ENCODE results near the gene ZNF652. TPM values are rescaled to one million over a fixed set of nuclear protein-coding genes. Genes with fewer than 3 reads are reported as not detected.

Gene ZNF652
- total RNA-seq, 1 donor from 2014 or later, result 26.8 TPM

DNA sequence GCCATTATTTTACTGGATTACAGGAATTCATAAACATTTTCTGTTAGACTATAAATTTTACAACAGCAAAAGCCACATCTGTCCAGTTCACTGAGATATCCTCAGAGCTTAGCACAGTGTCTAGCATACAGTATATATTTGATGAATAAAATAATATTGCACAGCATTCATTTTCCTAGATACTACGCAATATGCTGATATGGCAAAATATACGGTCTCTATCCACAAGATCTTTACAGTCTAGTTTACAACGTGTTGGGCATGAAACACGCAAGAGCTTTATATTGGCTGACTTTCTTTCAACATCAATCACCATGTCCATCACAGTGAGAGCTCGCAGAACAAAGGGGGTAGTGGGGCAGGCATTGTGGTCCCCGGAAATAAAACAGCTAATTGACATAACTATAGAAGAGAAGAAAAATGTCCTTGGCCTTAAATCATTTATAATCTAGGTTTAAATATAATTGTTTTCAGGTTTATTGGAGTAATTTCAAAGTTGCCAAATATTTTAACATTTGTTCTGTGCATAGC lies 43.5 kb downstream of the ZNF652 start:
- no peak overlapping the region for H2AFZ ChIP-seq (ENCODE audit: low read depth, low read length)
- no peak for TF ChIP-seq EZH2 (IDR thresholded peaks at IDR 0.05; ENCODE audit: insufficient read depth, low read length)
- TF ChIP-seq CTCF (IDR thresholded peaks at IDR 0.05; ENCODE audit: insufficient read depth, low read depth, low read length), result no peak
- Mint-ChIP-seq H3K9me3 (ENCODE audit: unreplicated experiment) (no peaks in the 10 kb centered on the region), H3K4me1 (ENCODE audit: low read depth, unreplicated experiment) (peaks cover 6% of the 10 kb centered on the region), H3K27me3 (ENCODE audit: low read depth, unreplicated experiment) (no peaks in the 10 kb centered on the region), H3K36me3 (ENCODE audit: low read depth, unreplicated experiment) (peaks cover 3% of the 10 kb centered on the region), H3K27ac (ENCODE audit: unreplicated experiment) (no peak overlapping the region), H3K4me3 (ENCODE audit: unreplicated experiment) (no peak overlapping the region)
- H4K20me1 ChIP-seq (ENCODE audit: insufficient read depth, low read length), result peaks cover 19% of the 10 kb centered on the region
- no peak overlapping the region for H3K27ac ChIP-seq (ENCODE audit: low read depth, low read length)
- peaks cover 12% of the 10 kb centered on the region for H3K79me2 ChIP-seq (ENCODE audit: insufficient read depth, low read length)
- no peaks in the 10 kb centered on the region for H3K27me3 ChIP-seq (ENCODE audit: insufficient read depth, low read length)
- H3K4me1 ChIP-seq (ENCODE audit: insufficient read depth, low read length), result peaks cover 8% of the 10 kb centered on the region
- H3K9me3 ChIP-seq (ENCODE audit: insufficient read depth, low read depth, low read length), result no peaks in the 10 kb centered on the region
- H3K4me2 ChIP-seq (ENCODE audit: low read length), result no peak overlapping the region
- H3K36me3 ChIP-seq (ENCODE audit: insufficient read depth, low read length), result peaks cover 2% of the 10 kb centered on the region
- no peak for FAIRE-seq
- no peak overlapping the region for H3K4me3 ChIP-seq (ENCODE audit: insufficient read depth, low read depth, low read length)
- DNase-seq (ENCODE audit: low read depth), result no peak
- H3K9ac ChIP-seq (ENCODE audit: low read length), result no peak overlapping the region

- FAIRE-seq, result no peak
Measured at GRCh38 chr17:49316889-49317675, 45.0 kb downstream of the ZNF652 start.

More at GRCh38 chr17:49316889-49317675, 45.0 kb downstream of the ZNF652 start:
- TF ChIP-seq EZH2 (IDR thresholded peaks at IDR 0.05; ENCODE audit: insufficient read depth, low read length) (no peak), CTCF (IDR thresholded peaks at IDR 0.05; ENCODE audit: insufficient read depth, low read depth, low read length) (no peak)
- no peaks in the 10 kb centered on the region for H3K27me3 ChIP-seq (ENCODE audit: insufficient read depth, low read length)
- H3K79me2 ChIP-seq (ENCODE audit: insufficient read depth, low read length), result peaks cover 10% of the 10 kb centered on the region
- H3K4me1 ChIP-seq (ENCODE audit: insufficient read depth, low read length), result peaks cover 8% of the 10 kb centered on the region
- Mint-ChIP-seq H3K27me3 (ENCODE audit: low read depth, unreplicated experiment) (no peaks in the 10 kb centered on the region), H3K36me3 (ENCODE audit: low read depth, unreplicated experiment) (no peaks in the 10 kb centered on the region), H3K4me1 (ENCODE audit: low read depth, unreplicated experiment) (peaks cover 6% of the 10 kb centered on the region), H3K27ac (ENCODE audit: unreplicated experiment) (no peak overlapping the region), H3K9me3 (ENCODE audit: unreplicated experiment) (no peaks in the 10 kb centered on the region), H3K4me3 (ENCODE audit: unreplicated experiment) (no peak overlapping the region)
- H3K4me2 ChIP-seq (ENCODE audit: low read length), result no peak overlapping the region
- no peak overlapping the region for H3K9ac ChIP-seq (ENCODE audit: low read length)
- peaks cover 11% of the 10 kb centered on the region for H4K20me1 ChIP-seq (ENCODE audit: insufficient read depth, low read length)
- no peak overlapping the region for H2AFZ ChIP-seq (ENCODE audit: low read depth, low read length)
- no peaks in the 10 kb centered on the region for H3K9me3 ChIP-seq (ENCODE audit: insufficient read depth, low read depth, low read length)
- no peak overlapping the region for H3K4me3 ChIP-seq (ENCODE audit: insufficient read depth, low read depth, low read length)
- H3K36me3 ChIP-seq (ENCODE audit: insufficient read depth, low read length), result peaks cover 6% of the 10 kb centered on the region
- no peak overlapping the region for H3K27ac ChIP-seq (ENCODE audit: low read depth, low read length)
- no peak for DNase-seq (ENCODE audit: low read depth)

All from astrocyte (in vitro differentiated cells and primary cell).